CD4-positive, CD25-positive, alpha-beta regulatory T cell (primary cell): Measurements from ENCODE around the gene CDH23. TPM values are rescaled to one million over a fixed set of nuclear protein-coding genes. Genes with fewer than 3 reads are reported as not detected.

Experiments
- ATAC-seq, 2 donors: fragments of 150-1000 bp; cut with Tn5 transposase; one replicate each; pipeline ENCODE4 v1.10.0; 2021; ENCODE audit warnings: low read depth in 2 of 2, moderate number of reproducible peaks in 2 of 2, moderate library complexity in 1 of 2
- DNase-seq, 3 donors: peaks; one replicate each; pipeline versions ENCODE4 v3.0.0 to v3.0.0-alpha.2; 2012 to 2022; ENCODE audit warnings: mixed read lengths in 1 of 3
- H3K27ac ChIP-seq: one replicate; pipeline ENCODE4 v1.7.0; 2013; ENCODE audit warnings: mild to moderate bottlenecking, low read length; ENCODE audit not compliant: insufficient read depth, poor library complexity, severe bottlenecking
- H3K27me3 ChIP-seq: one replicate; pipeline ENCODE4 v1.7.0; 2013; ENCODE audit warnings: low read length; ENCODE audit not compliant: control insufficient read depth, insufficient read depth
- H3K36me3 ChIP-seq: one replicate; pipeline ENCODE4 v1.7.0; 2013; ENCODE audit warnings: mild to moderate bottlenecking, low read length, moderate library complexity; ENCODE audit not compliant: control insufficient read depth, insufficient read depth
- H3K4me1 ChIP-seq: 2 replicates; pipeline ENCODE4 v1.7.0; 2013; ENCODE audit warnings: mild to moderate bottlenecking, low read length; ENCODE audit not compliant: insufficient read depth, control insufficient read depth, poor library complexity, severe bottlenecking
- H3K4me3 ChIP-seq: one replicate; pipeline ENCODE4 v1.7.0; 2013; ENCODE audit warnings: low read depth, mild to moderate bottlenecking, low read length, moderate library complexity
- H3K9me3 ChIP-seq, 2 experiments: 1 replicate in 1 of 2; 2 replicates in 1 of 2; pipeline ENCODE4 v1.7.0; 2013; ENCODE audit warnings: low read length in 2 of 2, mild to moderate bottlenecking in 1 of 2, moderate library complexity in 1 of 2; ENCODE audit not compliant: control insufficient read depth in 2 of 2
- H3K27ac Mint-ChIP-seq, 3 donors: one replicate each; pipeline ENCODE4 v1.8.0; 2020 to 2022; ENCODE audit warnings: mild to moderate bottlenecking in 3 of 3, mixed read lengths in 3 of 3, moderate library complexity in 2 of 3
- H3K27me3 Mint-ChIP-seq: one replicate; pipeline ENCODE4 v1.8.0; 2022; ENCODE audit warnings: mild to moderate bottlenecking, mixed read lengths
- H3K36me3 Mint-ChIP-seq: one replicate; pipeline ENCODE4 v1.8.0; 2020; ENCODE audit warnings: mixed read lengths
- H3K4me1 Mint-ChIP-seq, 4 donors: one replicate each; pipeline ENCODE4 v1.8.0; 2020 to 2022; ENCODE audit warnings: mixed read lengths in 4 of 4, mild to moderate bottlenecking in 1 of 4
- H3K4me3 Mint-ChIP-seq, 4 donors: one replicate each; pipeline ENCODE4 v1.8.0; 2020 to 2022; ENCODE audit warnings: mild to moderate bottlenecking in 4 of 4, mixed read lengths in 4 of 4, moderate library complexity in 3 of 4
- H3K9me3 Mint-ChIP-seq, 7 donors: one replicate each; pipeline ENCODE4 v1.8.0; 2020 to 2022; ENCODE audit warnings: mixed read lengths in 7 of 7, mild to moderate bottlenecking in 3 of 7, moderate library complexity in 2 of 7
- polyA plus RNA-seq, 4 donors: library from polyadenylated mRNA; unstranded; fragments of 300-500 nt; fragmentation: Illumina TruSeq; gene quantifications; one replicate each; pipeline ENCODE4 v1.2.3, GENCODE V29; 2021
- total RNA-seq: library from RNA; stranded (reverse); gene quantifications from one replicate; pipeline ENCODE4 v1.2.3, GENCODE V29; 2022

CDH23 gene
- total and polyA plus RNA-seq, 5 donors from 2014 or later: 0.17 to 5.6 (median 1.1) TPM

DNA sequence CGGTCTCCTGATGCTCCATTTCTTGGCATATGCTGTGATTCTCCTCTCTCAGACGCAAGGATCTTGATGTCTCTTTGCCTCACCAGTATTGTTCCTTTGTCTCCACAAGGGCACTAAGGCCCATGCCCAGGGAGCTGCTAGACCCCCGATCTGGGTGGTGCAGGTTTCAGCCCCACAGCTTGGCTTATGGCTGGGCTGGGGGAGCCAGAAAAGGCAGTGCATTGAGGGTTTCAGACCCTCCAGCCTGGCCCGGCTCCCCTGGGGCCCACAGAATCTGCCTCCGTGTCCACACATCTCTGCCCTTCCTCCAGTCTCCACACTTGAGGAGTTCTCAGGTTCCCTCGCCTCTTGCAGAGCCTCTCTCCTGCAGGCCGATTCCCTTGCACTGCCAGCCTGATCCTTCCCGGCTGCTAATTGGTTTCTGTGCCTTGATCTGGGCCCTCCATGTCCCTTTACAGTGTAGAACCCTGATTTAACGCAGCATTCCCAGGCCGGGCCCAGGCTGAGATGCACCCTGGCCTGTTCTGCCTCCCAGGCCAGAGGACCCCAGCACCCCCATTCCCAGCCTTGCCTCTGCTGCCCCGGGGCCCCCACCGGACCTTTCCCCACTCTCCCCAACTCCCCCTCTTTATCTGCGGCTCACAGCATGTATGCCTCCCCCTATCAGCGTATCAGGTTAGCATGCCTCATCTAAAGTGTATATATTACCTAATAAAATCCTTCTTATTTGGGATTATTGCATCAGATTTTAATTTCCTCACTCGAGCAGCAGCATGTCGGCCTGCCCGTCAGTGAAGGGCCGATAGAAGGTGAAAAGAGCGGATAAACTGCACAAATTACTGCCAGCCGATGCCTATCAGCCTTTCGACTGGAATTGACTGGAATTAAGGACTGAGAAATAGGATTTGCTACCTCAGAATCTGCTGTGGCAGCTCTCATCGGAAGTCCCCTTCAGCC lies 177.1 kb downstream of the CDH23 start:
- no peaks in the 10 kb centered on the region for H3K9me3 ChIP-seq
- H3K36me3 ChIP-seq: no peaks in the 10 kb centered on the region
- no peak overlapping the region for H3K27ac ChIP-seq
- H3K4me3 ChIP-seq: no peak overlapping the region
- Mint-ChIP-seq H3K27me3 (no peaks in the 10 kb centered on the region), H3K27ac (no peak overlapping the region), H3K4me3 (no peak overlapping the region), H3K4me1 (no peaks in the 10 kb centered on the region), H3K36me3 (no peaks in the 10 kb centered on the region), H3K9me3 (no peaks in the 10 kb centered on the region)
- H3K4me1 ChIP-seq: no peaks in the 10 kb centered on the region
- H3K27me3 ChIP-seq: no peaks in the 10 kb centered on the region
- ATAC-seq (no peak), DNase-seq (no peak)

- H3K9me3 ChIP-seq: no peaks in the 10 kb centered on the region
- ATAC-seq (no peak), DNase-seq (no peak)
- H3K4me1 ChIP-seq: no peaks in the 10 kb centered on the region
- no peak overlapping the region for H3K27ac ChIP-seq
- no peaks in the 10 kb centered on the region for H3K36me3 Mint-ChIP-seq
- no peak overlapping the region for H3K4me3 ChIP-seq
- no peaks in the 10 kb centered on the region for H3K9me3 Mint-ChIP-seq
- no peak overlapping the region for H3K27ac Mint-ChIP-seq
- no peak overlapping the region for H3K4me3 Mint-ChIP-seq
- H3K27me3 Mint-ChIP-seq: no peaks in the 10 kb centered on the region
- H3K4me1 Mint-ChIP-seq: no peaks in the 10 kb centered on the region
- no peaks in the 10 kb centered on the region for H3K36me3 ChIP-seq
- no peaks in the 10 kb centered on the region for H3K27me3 ChIP-seq
Observed at GRCh38 chr10:71575451-71575850, 178.7 kb downstream of the CDH23 start.

DNA sequence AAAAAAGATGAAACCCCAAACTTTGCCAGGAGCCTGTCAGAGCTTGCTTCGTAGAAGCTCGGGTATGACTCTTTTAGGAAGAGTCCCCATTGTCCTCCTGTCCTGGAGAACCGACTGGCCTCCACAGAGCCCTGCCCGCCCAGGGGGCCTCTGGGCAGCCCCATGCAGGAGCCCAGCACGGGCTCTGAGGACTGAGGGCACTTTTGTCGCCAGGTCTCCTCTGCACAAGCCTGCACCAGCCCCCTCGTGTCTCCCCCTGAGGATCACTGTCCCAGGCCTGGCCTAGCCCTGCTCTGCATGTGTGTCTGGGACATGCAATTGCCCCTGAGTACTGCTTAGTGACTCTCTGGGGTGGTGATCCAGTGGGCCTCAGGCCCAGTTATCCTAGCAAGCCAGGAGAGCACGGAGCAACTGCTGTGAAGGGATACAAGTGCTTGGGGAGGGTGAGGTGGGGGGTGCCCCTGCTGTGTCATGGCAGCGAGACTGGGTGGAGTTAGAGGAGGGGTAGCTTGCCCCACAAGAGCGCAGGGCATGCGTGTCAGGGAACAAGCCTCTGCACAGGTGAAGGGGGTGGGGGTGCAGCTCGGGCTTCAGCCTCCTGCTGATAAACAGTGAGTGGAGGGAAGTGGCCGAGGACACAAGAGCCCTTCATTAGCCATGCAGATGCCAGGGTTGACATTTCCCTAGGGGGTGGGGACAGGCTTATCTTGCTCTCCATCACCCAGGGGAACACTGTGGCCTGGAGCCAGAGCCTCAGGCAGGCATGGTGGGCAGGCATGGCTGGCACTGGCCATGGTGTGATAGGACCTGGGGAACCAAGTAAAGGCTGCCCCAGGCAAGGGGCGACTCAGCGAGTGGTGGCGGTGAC lies 179.4 kb downstream of the CDH23 start:
- Histone ChIP-seq H3K36me3 (no peaks in the 10 kb centered on the region), H3K27me3 (no peaks in the 10 kb centered on the region), H3K4me1 (no peaks in the 10 kb centered on the region), H3K9me3 (no peaks in the 10 kb centered on the region), H3K4me3 (no peak overlapping the region), H3K27ac (no peak overlapping the region)
- Mint-ChIP-seq H3K27ac (no peak overlapping the region), H3K36me3 (no peaks in the 10 kb centered on the region), H3K27me3 (no peaks in the 10 kb centered on the region), H3K4me3 (no peak overlapping the region), H3K9me3 (no peaks in the 10 kb centered on the region), H3K4me1 (no peaks in the 10 kb centered on the region)
- DNase-seq: no peak
- no peak for ATAC-seq

- H3K36me3 Mint-ChIP-seq: no peaks in the 10 kb centered on the region
- no peaks in the 10 kb centered on the region for H3K27me3 ChIP-seq
- no peaks in the 10 kb centered on the region for H3K36me3 ChIP-seq
- H3K9me3 Mint-ChIP-seq: no peaks in the 10 kb centered on the region
- DNase-seq (no peak), ATAC-seq (no peak)
- H3K9me3 ChIP-seq: no peaks in the 10 kb centered on the region
- H3K4me1 ChIP-seq: no peaks in the 10 kb centered on the region
- H3K27ac Mint-ChIP-seq: no peak overlapping the region
- H3K27ac ChIP-seq: no peak overlapping the region
- no peak overlapping the region for H3K4me3 Mint-ChIP-seq
- no peaks in the 10 kb centered on the region for H3K4me1 Mint-ChIP-seq
- H3K27me3 Mint-ChIP-seq: no peaks in the 10 kb centered on the region
- H3K4me3 ChIP-seq: no peak overlapping the region
Observed at GRCh38 chr10:71576842-71577241, 180.1 kb downstream of the CDH23 start.

- Mint-ChIP-seq H3K27me3 (no peaks in the 10 kb centered on the region), H3K4me1 (no peaks in the 10 kb centered on the region), H3K27ac (no peak overlapping the region), H3K4me3 (no peak overlapping the region), H3K36me3 (no peaks in the 10 kb centered on the region), H3K9me3 (no peaks in the 10 kb centered on the region)
- Histone ChIP-seq H3K4me3 (no peak overlapping the region), H3K9me3 (no peaks in the 10 kb centered on the region), H3K36me3 (no peaks in the 10 kb centered on the region), H3K4me1 (no peaks in the 10 kb centered on the region), H3K27me3 (no peaks in the 10 kb centered on the region), H3K27ac (no peak overlapping the region)
- no peak for ATAC-seq
- DNase-seq: no peak
Observed at GRCh38 chr10:71577345-71577744, 180.6 kb downstream of the CDH23 start.

- no peak for ATAC-seq
- Mint-ChIP-seq H3K36me3 (no peaks in the 10 kb centered on the region), H3K27ac (no peak overlapping the region)
Observed at GRCh38 chr10:71578069-71578468, 181.3 kb downstream of the CDH23 start.

DNA sequence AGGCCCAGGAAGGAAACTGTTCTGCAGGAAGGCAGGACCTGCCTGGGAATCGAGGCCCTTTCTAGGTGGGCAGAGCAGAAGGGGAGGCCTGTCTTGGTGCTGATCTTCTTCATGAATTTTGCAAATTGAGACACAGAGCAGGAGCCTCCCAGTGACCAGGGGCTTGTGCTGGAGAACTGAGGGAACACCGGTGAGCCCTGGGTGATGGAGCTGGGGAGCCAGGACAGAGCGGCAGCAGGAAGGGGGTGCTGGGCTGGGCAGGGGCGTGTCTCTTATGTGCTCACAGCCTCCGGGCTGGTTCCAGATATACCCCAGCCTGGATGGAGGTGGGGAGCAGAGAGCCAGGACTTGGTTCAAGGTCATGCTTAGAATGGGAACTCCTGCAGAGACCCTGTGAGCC lies 182.9 kb downstream of the CDH23 start:
- H3K4me1 ChIP-seq: no peaks in the 10 kb centered on the region
- H3K27me3 ChIP-seq: no peaks in the 10 kb centered on the region
- ATAC-seq (no peak), DNase-seq (no peak)
- Mint-ChIP-seq H3K9me3 (peaks cover 0 to 1% (median 0%) of the 10 kb centered on the region in 7 donors), H3K4me3 (no peak overlapping the region), H3K27me3 (no peaks in the 10 kb centered on the region), H3K36me3 (no peaks in the 10 kb centered on the region), H3K27ac (no peak overlapping the region), H3K4me1 (no peaks in the 10 kb centered on the region)
- no peaks in the 10 kb centered on the region for H3K9me3 ChIP-seq
- no peaks in the 10 kb centered on the region for H3K36me3 ChIP-seq
- no peak overlapping the region for H3K4me3 ChIP-seq
- H3K27ac ChIP-seq: no peak overlapping the region

More at GRCh38 chr10:71578069-71578468, 181.3 kb downstream of the CDH23 start:
- Mint-ChIP-seq H3K9me3 (peaks cover 0 to 1% (median 0%) of the 10 kb centered on the region in 7 donors), H3K4me1 (no peaks in the 10 kb centered on the region), H3K27me3 (no peaks in the 10 kb centered on the region), H3K4me3 (no peak overlapping the region)
- Histone ChIP-seq H3K27me3 (no peaks in the 10 kb centered on the region), H3K4me1 (no peaks in the 10 kb centered on the region), H3K4me3 (no peak overlapping the region), H3K36me3 (no peaks in the 10 kb centered on the region), H3K9me3 (no peaks in the 10 kb centered on the region), H3K27ac (no peak overlapping the region)
- DNase-seq: no peak
